ENCODE data around the gene ACADVL.

ACADVL gene

GRCh38 chr17:7252176-7253043 is 32.7 kb downstream of the ACADVL start, which contains the start of gene ELP5:
Gene ELP5 (plus strand): TSS chr17:7252215. CDS start chr17:7252551, 336 bp downstream.
- DNase-seq: peak; percentile 47 to 59

GRCh38 chr17:7253082-7253481 is 33.3 kb downstream of the ACADVL start:
- no peak for DNase-seq

- DNase-seq: no peak
Measured at GRCh38 chr17:7254511-7254910, 34.8 kb downstream of the ACADVL start.

GRCh38 chr17:7256766-7257456 is 37.2 kb downstream of the ACADVL start:
- no peak for DNase-seq

- no peak for DNase-seq
Measured at GRCh38 chr17:7258731-7259554, 39.2 kb downstream of the ACADVL start.

- no peak for DNase-seq
Measured at GRCh38 chr17:7259555-7259889, 39.8 kb downstream of the ACADVL start.

GRCh38 chr17:7260151-7260550 is 40.4 kb downstream of the ACADVL start:
- no peak for DNase-seq

GRCh38 chr17:7260651-7261378 is 41.1 kb downstream of the ACADVL start:
- DNase-seq: no peak

GRCh38 chr17:7261379-7262191 is 41.8 kb downstream of the ACADVL start:
- DNase-seq: no peak

- DNase-seq: peak; percentile 31 to 68
Measured at GRCh38 chr17:7262192-7262934, 42.6 kb downstream of the ACADVL start, which contains the start of gene CLDN7. Gene CLDN7 (minus strand): TSS chr17:7262478. CDS start chr17:7262043, 435 bp downstream.

GRCh38 chr17:7262935-7263800 is 43.4 kb downstream of the ACADVL start:
- peak in 1 of 2 experiments; percentile 10 for DNase-seq

GRCh38 chr17:7263801-7264078 is 44.0 kb downstream of the ACADVL start:
- no peak for DNase-seq

GRCh38 chr17:7266784-7267183 is 47.0 kb downstream of the ACADVL start:
- DNase-seq: no peak
